CD4-positive, alpha-beta T cell treated with Interleukin-21 for 1 hour (primary cell): ENCODE results near the gene TRAF4.
A peak's percentile ranks its signal among the peaks of the same experiment; 100 is the strongest.
"Not testable (repeated sequence)": the region's sequence is repeated elsewhere in the genome, so short reads cannot be mapped to it uniquely, and the experiment has no call there.

ENCODE experiments used
- DNase-seq: peaks from one replicate; pipeline ENCODE4 v3.0.0-alpha.2; 2020

Gene TRAF4

DNA sequence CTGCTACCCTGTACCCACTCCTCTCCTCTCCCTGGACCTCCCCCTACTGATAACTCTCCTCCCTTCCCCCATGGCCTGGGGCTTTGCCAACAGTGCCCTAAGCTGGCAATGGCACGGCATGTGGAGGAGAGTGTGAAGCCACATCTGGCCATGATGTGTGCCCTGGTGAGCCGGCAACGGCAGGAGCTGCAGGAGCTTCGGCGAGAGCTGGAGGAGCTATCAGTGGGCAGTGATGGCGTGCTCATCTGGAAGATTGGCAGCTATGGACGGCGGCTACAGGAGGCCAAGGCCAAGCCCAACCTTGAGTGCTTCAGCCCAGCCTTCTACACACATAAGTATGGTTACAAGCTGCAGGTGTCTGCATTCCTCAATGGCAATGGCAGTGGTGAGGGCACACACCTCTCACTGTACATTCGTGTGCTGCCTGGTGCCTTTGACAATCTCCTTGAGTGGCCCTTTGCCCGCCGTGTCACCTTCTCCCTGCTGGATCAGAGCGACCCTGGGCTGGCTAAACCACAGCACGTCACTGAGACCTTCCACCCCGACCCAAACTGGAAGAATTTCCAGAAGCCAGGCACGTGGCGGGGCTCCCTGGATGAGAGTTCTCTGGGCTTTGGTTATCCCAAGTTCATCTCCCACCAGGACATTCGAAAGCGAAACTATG is 5.2 kb downstream of the TRAF4 start:
- no peak for DNase-seq

DNA sequence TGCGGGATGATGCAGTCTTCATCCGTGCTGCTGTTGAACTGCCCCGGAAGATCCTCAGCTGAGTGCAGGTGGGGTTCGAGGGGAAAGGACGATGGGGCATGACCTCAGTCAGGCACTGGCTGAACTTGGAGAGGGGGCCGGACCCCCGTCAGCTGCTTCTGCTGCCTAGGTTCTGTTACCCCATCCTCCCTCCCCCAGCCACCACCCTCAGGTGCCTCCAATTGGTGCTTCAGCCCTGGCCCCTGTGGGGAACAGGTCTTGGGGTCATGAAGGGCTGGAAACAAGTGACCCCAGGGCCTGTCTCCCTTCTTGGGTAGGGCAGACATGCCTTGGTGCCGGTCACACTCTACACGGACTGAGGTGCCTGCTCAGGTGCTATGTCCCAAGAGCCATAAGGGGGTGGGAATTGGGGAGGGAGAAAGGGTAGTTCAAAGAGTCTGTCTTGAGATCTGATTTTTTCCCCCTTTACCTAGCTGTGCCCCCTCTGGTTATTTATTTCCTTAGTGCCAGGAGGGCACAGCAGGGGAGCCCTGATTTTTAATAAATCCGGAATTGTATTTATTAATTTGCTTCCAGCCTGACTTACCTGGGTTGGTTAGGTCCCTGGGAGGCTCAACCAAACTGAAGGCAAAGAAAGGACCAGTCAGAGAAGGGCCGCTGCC is 5.8 kb downstream of the TRAF4 start:
- no peak for DNase-seq

DNA sequence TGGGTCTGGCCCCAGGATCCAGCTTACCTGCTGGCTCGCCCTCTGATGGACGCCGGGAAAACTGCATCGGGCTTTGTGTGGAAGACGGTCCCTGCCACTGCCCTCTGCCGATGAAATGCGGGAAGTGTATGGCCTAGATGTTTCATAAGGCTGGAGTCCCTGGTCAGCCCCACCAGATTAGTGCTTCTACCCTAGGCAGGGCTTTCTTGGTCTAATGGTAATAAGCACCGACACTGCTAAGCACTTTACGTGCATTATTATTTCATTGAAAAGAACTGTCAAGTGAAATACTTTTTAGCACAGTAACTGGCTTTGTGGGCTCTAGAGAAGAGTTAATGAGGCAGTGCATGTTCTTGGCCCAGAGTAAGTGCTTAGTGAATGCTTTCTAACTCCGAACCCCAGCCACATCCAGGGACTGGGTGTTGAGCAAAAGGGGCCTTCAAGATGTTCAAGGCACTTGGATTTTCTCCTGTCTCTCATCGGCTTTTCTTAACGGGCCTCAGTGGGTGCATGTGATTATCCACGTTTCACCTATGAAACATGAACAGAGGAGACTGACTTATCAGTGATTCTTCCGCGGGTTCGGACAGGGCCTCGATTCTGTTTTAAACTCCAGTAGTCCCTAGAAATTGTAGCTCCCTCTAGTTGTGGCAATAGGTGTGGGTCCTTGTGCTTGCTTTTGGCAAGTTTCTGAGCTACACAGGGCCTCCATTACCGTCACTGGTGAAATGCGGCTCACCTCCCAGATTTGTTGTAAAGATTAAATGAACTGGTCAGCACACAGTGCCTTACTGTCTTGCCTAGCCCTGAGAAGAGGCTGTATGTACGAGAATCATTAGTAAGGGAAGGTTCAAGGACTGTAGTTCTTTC is 6.6 kb downstream of the TRAF4 start:
- peak; percentile 92 for DNase-seq

DNA sequence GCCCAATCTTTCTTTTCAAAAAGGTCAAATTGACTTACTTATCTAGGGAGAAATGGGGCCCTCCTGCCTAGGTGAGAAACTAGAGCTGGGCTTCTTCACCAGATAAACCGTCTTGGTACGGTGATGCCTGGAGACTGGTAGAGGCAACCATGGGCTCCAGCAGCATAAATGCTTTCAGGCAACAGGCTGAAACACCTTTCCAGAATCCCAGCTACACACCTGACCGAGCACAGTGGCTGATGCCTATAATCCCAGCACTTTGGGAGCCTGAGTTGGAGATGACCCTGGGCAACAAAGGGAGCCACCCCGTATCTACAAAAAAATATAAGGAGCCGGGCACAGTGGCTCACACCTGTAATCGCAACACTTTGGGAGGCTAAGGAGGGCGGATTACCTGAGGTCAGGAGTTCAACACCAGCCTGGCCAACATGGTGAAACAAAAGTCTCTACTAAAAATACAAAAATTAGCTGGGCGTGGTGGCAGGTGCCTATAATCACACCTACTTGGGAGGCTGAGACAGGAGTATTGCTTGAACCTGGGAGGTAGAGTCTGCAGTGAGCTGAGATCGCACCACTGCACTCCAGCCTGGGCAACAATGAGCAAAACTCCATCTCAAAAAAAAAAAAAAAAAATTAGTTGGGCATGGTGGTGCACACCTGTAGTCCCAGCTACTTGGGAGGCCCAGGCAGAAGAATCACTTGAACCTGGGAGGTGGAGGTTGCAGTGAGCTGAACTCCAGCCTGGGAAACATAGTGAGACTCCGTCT is 8.0 kb downstream of the TRAF4 start:
- no peak for DNase-seq

DNA sequence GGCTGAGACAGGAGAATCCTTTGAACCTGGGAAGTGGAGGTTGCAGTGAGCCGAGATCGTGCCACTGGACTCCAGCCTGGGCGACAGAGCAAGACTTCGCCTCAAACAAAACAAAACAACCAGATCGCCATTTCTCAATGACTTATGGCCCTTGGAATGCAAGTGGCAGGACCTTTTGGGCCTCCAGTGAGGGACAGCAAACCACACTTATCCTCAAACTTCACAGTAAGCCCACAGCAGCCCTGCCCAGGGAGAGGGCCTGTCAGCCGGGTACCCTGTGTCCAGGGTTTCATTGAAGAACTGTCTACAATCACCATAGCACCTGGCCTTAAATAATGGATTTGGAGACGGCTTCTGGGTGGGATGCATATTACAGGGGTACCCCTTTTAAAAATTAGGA is 11.7 kb downstream of the TRAF4 start:
- DNase-seq = no peak

DNA sequence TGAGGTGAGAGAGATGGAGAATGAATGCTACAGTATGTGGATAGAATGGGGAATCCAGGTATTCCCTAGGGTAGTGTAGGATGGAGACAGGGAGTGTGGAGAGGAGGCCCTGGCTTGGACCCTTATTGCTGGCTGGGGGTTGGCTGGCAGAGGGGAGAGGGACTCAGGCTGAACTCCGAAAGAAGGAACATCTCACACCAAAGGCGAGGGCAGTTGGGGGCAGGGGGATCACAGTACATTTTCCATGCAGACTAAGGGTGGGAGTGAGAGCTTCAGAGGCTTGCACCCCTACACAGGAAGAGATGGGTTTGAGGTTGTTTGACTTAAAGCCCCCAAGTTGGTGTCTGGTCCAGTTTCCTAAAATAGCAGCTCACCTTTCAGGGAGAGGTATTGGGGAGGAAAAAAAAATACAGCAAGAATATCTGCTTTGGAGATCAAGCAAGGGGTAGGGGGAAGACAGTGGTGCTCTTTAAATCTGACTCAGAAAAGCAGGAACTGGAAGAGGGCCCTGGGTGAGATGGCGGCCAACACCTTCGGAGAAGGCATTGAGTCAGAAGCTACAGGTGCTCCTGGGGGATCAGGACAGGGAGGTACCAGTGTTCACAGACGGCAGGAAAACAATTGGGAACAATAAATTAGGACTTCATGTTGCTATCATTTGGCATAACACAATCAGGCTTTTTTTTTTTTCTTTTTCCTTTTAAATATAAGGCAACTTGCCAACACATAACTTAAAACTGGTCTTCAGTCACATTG is 12.4 kb downstream of the TRAF4 start:
- DNase-seq = no peak

DNA sequence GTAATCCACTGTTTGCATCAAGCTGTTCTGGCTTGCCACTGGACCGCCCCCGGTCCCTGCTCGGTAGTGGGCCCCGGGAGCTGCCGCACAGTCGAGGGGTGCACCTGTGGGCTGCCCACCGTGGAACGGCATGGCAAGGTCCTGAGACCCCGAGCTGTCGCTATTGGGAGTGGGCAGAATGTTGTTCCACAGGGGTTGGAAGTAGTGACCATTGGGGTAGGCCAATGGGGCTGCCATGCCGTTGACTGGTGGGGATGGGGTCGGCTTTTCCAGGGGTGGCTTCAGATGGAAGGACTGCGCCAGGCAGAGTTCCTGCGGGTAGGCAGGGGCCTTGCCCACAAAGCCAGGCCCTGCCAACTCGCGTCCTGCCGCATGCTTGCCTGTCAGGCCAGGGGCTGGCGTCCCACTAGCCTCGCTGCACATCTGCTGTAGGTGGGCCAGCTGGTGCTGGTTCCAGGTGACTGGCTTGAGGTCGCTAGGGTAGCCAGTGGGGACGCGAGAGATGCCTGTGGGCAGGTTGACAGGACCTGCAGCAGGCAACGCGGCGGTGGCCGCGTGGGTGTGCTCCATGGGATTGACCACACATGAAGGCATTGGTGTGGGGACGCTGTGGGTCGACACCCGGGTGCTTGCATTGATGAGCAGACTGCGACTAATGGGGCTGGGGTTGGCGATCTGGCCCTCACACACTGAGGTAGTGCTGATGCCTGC is 14.8 kb downstream of the TRAF4 start:
- DNase-seq = no peak

DNA sequence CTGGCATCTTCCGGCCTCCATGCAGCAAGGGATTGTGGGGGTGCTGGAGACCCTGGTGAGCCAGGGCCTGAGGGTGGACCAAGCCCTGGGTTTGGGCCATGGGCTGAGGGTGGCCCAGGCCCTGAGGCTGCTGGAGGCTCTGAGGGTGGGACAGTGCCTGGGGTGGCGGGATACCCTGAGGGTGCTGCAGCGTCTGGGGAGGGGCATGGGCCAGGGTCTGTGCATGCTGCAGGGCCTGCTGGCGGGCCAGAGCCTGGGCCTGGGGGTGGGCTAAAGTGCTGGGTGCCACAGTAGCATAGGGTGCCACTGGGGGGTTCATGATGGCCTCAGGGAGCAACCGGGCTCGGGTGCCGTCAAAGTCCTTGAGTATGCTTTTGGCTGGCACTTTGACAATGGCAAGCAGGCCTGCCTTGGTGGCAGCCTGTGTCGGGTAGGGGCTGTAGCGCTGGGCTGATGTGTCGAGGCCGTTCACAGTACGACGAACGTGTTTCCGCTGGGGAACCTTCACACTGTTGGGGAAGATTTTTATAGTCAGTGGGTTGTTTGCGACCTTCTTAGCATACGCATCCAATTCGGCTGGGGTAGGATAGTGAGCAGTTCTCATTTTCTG is 15.6 kb downstream of the TRAF4 start:
- DNase-seq = no peak

DNA sequence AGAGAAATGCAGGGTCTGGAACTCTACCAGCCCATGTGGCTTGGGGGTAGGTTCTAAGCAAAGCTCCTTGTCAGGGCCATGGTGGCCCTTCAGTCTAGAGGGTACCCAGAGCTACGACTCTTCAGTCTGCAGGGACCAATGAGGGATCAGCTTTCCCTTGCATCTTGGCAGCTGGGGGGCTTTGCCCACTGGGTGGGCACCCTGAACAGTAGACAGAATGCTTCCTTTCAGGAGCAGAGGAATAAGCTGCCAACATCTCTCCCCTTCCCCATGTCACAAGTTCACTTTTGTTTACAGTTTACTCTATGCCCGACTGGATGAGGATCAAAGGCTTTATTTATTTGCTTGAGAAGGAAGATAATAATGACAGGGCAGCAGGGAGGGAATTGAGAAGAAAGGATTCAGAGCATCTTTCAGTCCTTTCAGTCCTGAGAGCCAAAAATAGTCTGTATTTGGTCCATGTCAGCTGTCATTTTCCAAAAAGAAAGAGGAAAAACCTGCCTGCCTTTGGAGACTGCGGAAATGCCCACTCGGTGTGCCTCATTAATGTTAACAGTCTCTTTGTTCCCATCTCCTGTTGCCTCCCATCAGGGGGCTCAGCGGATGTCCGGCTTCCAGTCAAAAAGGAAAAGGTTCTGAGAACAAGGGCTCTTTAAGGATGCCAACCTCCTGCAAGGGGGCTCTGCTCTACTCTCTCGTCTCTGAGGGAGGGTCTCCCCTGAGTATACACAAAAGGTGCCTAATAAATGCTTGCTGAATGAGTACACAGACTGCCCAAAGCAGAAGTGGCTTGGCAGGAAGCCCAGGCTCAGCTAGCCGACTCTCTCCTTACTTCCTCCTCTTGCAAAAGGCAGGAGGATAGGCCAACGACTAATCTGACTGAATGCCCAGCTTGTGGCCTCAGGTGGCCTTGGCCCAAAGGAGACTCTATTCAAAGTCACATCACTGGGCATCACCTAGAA is 17.1 kb downstream of the TRAF4 start:
- no peak for DNase-seq

DNA sequence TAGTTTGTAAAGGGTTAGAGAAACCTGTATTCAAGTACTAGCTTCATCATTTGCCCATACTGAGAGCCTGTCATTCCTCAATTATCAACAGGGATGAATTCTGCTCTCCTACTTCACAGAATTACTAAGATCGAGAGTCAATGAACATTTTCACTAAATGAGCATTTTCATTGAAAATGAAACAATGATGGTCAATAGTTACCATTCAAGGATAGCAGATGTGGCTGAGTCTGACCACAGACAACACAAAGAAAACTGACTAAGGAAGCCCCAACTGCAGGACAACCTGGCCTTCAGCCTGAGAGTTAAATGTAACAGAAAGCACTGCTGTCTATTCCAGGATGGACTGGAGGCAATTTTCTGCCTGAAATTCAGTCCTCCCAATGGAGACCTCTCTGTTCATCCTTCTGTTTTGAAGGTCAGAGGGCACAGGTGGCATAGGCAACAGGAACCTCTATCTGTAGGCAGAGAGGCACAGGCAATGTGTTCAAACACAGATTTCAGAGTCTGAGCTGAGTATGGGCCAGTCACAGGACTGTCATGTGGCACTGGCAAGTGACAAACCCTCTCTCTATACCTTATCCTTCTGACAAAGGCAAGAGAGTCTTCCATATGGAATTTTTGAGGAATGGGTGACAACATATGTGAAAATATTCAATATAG is 19.5 kb downstream of the TRAF4 start:
- DNase-seq = no peak

DNA sequence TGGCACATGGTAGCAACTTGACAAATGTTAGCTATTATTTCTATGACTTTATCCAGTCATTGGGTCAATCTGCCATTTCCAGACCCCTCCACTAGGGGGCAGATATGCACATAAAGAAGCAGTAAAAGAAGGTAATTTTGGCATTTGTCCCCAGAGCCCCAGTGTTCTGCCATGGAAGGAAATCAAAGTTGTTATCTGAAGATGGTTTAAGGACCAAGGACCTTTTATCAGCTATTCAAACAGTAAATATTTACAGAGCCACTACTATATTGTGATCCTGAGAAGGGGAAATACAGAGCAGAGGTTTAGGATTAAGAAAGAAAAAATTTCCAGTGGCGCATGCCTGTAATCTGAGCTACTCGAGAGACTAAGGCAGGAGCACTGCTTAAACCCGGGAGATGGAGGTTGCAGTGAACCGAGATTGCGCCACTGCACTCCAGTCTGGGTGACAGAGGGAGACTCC is 20.0 kb downstream of the TRAF4 start:
- peak; percentile 86 for DNase-seq

DNA sequence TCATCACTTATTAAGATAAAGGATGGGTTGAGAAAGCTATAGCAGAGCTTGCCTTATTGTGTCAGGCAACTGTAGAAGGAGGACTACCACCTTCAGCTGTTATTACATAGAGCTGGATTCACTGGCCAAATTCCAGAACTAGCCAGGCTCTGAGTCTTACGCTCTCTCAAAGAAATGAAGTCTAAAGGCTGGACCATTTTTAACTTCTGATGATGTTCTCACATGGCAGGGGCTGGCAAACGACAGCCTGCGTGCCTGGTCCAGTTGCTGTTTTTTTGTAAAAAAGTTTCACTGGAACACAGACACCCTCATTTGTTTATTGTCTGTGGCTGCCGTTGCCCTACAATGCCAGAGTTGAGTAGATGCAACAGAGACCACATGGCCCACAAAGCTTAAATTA is 21.2 kb downstream of the TRAF4 start:
- DNase-seq = no peak

DNA sequence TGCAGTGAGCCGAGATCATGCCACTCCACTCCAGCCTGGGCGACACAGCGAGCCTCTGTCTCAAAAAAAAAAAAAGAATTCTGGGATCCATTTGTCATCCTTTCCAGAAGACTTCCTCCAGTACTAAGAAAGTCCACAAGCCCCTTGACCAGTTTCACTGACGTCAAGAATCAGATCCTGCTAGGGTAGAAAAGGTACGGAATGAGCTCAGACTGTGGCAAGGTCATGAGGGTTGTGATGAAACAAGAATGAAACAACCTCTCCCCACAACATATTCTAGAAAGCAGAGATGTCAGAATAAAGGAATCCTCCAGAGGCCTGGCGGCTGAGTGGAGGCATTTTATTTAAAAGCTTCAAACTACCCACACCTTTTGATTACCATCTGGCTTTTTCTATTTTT is 29.9 kb downstream of the TRAF4 start:
- no peak for DNase-seq

DNA sequence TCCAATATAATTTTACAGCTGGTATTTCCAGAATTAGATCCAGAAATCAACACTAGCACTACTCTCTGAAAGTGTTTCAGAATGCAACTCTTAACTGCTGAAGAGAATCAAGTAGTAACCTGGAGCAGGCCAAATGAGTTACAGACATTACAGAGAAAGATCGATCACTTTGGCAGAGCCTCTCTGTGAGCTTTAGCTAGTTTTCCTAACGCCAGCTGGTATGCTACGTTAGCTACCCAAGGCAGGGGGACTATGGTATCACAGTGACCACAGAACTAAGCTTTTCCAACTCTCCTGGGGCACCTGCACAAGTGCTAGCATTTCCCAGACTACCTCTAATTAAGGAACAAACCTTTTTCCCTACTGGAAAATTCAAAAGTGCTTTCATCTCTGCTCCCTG is 30.4 kb downstream of the TRAF4 start:
- DNase-seq = no peak

DNA sequence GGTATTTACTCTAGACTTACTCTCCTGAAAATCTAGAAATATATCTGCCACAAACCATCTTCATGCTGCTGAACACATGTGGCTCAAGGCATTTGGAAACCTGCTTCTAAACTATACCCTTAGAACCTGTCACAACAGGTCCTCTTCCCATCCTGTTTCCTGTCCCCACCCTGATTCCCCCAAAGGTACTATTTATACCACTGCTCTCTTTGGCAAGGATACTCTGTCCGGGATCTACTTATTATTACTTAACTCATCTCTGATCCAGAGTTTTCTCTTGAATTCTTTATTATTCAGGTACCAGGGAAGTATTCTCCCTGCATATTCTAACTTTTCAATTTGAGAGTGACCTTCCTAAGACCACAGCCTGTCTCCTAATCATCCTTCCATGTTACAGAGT is 33.4 kb downstream of the TRAF4 start:
- DNase-seq = no peak

DNA sequence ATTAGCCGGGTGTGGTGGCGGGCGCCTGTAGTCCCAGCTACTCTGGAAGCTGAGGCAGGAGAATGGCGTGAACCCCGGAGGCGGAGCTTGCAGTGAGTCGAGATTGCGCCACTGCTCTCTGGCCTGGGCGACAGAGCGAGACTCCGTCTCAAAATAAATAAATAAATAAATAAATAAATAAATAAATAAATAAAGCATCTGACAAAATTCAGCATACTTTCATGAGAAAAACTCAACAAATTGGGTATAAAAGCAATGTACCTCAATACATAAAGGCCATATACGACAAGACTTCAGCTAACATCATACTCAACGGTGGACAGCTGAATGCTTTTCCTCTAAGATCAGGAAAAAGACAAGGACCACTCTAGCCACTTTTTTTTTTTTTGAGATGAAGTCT is 35.8 kb downstream of the TRAF4 start:
- DNase-seq = not testable (repeated sequence)

DNA sequence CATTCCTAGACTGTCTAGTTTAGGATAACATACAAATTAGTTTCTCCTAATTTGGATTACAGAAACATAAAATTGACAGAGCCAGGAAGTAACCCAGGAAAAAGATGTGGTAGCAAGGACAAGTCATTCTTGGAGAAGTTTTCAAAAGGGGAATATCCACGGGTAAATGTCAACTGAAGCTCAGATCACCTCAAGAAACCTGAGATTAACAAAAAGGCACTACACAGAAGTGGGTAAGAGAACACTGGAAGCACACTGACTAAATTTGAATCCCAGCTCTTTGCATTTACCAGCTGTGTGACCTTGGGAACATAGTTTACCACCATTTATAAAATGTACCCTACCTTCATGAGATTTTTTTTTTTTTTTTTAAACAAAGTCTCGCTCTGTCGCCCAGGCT is 39.4 kb downstream of the TRAF4 start:
- DNase-seq = no peak

DNA sequence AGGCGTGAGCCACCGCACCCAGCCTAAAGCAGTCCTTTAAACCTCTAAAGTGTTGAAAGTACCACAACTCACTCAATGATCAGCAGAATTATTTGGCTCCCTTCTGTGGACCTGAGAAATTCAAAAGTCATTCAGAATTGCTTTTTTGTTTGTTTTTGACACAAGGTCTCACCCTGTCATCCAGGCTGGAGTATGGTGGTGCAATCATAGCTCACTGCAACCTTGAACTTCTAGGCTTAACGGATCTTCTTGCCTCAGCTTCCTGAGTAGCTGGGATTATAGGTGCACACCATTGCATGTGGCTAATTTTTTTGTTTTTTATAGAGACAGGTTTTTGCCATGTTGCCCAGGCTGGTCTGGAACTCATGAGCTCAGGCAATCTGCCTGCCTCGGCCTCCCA is 44.3 kb downstream of the TRAF4 start:
- DNase-seq = no peak

DNA sequence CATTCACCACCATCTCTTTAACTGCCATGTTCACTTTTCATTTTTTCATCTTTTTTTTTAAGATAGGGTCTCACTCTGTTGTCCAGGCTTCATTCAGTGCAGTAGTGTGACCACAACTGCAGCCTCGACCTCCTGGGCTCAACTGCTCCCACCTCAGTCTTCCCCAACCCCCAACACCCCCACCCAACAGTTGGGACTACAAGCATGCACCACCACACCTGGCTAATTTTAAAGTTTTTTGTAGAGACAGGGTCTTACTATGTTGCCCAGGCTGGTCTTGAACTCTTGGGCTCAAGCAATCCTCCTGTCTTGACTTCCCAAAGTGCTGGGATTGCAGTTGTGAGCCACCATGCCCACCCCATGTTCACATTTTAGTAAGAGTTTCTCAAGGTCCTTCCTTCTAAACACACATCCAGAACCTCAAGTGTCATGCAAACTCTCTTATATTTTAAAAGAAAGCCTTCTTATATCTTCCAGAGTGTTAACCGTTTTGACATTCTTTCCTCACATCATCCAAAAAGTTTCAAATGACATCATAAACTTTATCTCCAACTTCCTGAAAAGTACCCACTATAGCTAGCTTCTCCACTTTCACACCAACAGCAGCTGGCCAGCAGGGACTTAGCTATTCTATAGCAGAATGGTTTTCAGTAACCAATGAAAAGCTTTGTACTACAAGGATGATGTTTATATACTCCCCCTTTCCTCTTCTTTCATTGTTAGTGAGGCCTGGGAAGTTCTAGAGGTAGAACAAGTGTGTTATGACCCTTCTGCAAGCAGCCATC is 49.3 kb downstream of the TRAF4 start:
- DNase-seq = no peak
